ENCODE data around the gene RIPPLY3.

GRCh38 chr21:36976882-36977651, 29.4 kb upstream of the RIPPLY3 start:
- TF ChIP-seq CTCF (IDR thresholded peaks at IDR 0.05) (peak; percentile 60 to 91 (median 74)), POLR2A (IDR thresholded peaks at IDR 0.05) (no peak)
